Astrocyte of the spinal cord (primary cell): ENCODE measurements around the gene SWT1.

ENCODE experiments used
- DNase-seq: peaks from one replicate; pipeline ENCODE4 v3.0.0; 2011; ENCODE audit warnings: low read depth, low spot score
- H3K4me3 ChIP-seq: 2 replicates; pipeline ENCODE4 v1.5.1; 2011; ENCODE audit warnings: low read depth, mild to moderate bottlenecking, low read length, moderate library complexity
- in situ Hi-C: cut with HindIII; loops from 2 replicates; pipeline ENCODE4 v1.10.0; 2017; ENCODE audit warnings: low sequenced_read_pairs
- TF ChIP-seq, protein P1 (sequence below): IDR thresholded peaks from 2 replicates; pipeline ENCODE4 v1.5.1; 2012; ENCODE audit warnings: low read depth, mild to moderate bottlenecking, low read length, inconsistent platforms

SWT1 gene

DNA sequence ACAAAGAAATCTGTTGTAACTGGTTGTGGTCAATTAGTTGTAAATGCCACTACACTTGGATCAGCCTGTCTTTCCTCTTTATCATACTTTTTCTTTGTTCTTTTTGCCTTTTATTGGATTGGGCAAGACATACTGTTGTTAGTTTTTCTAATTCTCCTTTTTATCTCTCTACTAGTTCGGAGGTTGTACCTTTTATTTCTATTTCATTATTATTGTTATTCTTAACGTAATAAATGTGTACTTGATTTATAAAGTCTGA lies 100.9 kb downstream of the SWT1 start:
- in situ Hi-C loops, result no loop called here
- DNase-seq, result peak; percentile 21
- H3K4me3 ChIP-seq, result no peak overlapping the region
- TF ChIP-seq, protein P1, sequence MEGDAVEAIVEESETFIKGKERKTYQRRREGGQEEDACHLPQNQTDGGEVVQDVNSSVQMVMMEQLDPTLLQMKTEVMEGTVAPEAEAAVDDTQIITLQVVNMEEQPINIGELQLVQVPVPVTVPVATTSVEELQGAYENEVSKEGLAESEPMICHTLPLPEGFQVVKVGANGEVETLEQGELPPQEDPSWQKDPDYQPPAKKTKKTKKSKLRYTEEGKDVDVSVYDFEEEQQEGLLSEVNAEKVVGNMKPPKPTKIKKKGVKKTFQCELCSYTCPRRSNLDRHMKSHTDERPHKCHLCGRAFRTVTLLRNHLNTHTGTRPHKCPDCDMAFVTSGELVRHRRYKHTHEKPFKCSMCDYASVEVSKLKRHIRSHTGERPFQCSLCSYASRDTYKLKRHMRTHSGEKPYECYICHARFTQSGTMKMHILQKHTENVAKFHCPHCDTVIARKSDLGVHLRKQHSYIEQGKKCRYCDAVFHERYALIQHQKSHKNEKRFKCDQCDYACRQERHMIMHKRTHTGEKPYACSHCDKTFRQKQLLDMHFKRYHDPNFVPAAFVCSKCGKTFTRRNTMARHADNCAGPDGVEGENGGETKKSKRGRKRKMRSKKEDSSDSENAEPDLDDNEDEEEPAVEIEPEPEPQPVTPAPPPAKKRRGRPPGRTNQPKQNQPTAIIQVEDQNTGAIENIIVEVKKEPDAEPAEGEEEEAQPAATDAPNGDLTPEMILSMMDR, result no peak

DNA sequence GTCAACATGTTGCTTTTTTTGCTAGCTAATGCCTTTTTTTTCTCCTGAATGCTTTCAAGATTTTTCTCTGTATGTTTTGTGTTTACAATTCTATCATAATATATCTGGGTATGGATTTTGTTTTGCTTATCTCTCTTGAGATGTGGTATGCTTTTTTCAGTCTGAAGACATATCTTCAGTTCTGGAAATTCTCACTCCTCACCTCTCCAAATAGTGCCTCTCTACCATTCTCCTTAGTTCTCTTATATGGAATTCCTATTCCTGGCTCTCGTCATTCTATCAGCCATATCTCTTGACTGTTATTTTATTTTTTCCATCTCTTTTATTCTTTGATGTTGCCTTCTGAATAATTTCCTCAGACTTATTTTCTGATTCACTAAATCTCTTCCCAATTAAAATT lies 101.7 kb downstream of the SWT1 start:
- DNase-seq, result no peak
- TF ChIP-seq, protein P1, result no peak
- in situ Hi-C loops, result no loop called here
- no peak overlapping the region for H3K4me3 ChIP-seq

DNA sequence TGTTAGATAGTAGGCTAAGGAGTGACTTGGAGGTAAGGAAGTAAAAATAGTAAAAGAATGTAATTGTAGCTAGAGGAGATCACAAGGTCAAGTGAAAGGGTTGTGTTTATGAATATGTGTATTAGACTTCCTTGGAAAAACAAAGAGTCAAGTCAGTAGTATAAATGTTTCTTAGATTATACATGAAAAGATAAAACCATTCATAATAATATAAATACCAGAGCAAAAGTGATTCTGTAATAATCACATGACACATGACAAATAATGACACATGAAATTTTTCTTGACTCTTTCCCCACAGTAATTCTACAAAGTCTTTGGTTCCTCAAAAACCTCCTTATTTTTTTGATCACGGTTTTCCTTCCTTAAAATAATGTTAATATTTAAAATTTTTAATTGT lies 103.6 kb downstream of the SWT1 start:
- DNase-seq, result no peak
- no peak overlapping the region for H3K4me3 ChIP-seq
- TF ChIP-seq, protein P1, result no peak
- in situ Hi-C loops, result no loop called here

DNA sequence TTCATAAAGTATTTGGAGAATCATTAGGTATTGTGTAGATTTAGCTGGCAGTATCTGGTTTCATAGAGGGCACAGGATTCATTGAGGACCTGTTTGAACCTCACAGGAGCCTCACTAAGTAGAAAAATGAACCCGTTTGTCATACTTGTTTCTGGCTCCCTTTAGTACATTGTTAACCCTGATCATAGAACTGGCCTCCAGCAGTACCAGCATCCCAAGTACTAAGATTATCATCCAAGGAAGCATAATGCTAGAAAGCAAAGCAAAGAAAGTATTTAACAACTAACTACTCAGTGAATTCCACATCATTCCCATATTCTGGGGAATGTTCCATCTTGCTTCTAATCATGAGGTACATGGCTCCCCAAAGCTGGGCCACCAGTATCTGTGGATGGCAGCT lies 105.2 kb downstream of the SWT1 start:
- in situ Hi-C loops, result no loop called here

DNA sequence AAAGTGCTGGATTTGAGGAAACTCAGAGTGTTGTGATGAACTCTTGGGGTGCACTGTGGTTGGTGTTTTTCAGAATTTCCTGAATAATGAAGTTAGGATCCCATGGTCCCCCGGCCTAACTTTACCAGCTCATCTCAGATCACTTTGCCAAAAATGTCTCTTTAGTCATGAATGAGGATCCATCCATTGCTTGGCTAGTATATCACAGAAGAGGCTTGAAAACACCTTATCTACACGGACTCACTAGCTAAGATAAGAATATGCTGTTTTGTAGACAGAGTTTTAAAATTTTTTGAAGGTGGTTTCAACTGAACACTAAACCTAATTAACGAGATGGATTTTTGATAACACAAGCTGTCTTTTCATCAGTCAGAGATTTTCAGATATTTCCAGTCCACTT lies 106.3 kb downstream of the SWT1 start:
- H3K4me3 ChIP-seq, result no peak overlapping the region

More for the DNA sequence above, 105.2 kb downstream of the SWT1 start:
- TF ChIP-seq, protein P1, result no peak
- no peak overlapping the region for H3K4me3 ChIP-seq
- no peak for DNase-seq

DNA sequence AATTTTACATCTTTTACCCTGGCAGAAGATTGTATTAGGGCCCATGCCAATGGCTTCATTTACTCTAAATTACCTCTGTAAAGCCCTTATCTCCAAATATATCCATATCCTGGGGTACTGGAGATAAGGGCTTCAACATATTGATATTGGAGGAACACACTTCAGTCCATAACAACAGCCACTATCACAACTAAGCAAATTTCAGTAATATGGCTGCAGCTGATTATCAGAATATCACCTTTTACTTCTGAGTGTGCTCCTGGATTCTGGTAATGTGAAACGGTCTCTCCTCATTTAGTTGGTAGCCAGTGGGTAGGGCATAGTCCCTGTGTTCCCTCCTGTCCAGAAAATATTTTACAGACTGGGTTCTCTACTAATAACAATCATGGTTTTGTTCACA lies 106.8 kb downstream of the SWT1 start:
- in situ Hi-C loops, result no loop called here
- TF ChIP-seq, protein P1, result no peak
- DNase-seq, result no peak
- H3K4me3 ChIP-seq, result no peak overlapping the region

More for the DNA sequence above, 106.3 kb downstream of the SWT1 start:
- TF ChIP-seq, protein P1, result no peak
- no peak for DNase-seq
- in situ Hi-C loops, result no loop called here

DNA sequence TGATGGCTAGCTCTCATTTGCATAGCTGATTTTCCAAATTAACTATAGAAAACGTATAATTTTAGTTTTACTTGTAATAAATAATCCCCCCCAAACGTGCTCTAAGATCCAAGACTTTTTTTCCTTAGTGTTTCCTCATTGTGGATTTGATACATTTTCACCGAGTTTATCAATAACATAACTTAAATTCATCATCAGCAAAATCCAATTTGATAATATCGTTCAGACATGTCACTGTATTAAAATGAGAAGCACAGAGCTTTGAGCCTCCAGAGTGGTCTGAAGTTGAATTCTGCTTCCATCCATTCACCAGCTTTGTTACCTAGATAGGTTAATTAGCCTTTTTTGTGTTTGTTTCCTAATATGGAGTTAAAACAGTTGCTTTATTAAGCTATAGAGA lies 108.3 kb downstream of the SWT1 start:
- H3K4me3 ChIP-seq, result no peak overlapping the region
- TF ChIP-seq, protein P1, result no peak
- in situ Hi-C loops, result no loop called here
- DNase-seq, result no peak
